Heart left ventricle (tissue), 13 donors: ENCODE measurements around the gene LFNG.

Experiments
- POLR2A ChIP-seq, 2 donors: fragments of 450-650 bp; IDR thresholded peaks; one replicate each; pipeline ENCODE4 v1.6.1; 2017; ENCODE audit warnings: antibody characterized with exemption in 2 of 2, mild to moderate bottlenecking in 2 of 2, moderate library complexity in 2 of 2
- TF ChIP-seq, protein P1 (sequence below), 12 donors: fragments of 200-600 bp; sonication (generic) in 4 of 12; IDR thresholded peaks; one replicate each; pipeline versions ENCODE4 v1.5.0 to v1.8.0; 2018 to 2022; ENCODE audit warnings: antibody characterized with exemption in 12 of 12, mild to moderate bottlenecking in 5 of 12
- donor health status: ischemic (EF 13 %, LVEDD 7.1; RV severe dilation, severe dysfunction).
- donor health status: DM: no; HTN: yes; CAD: no.
- donor health status: DM: no; HTN: no; CAD: no.
- donor health status: ischemic (EF 25% LVEDD 6.9; RV normal size, moderate dysfunction).
- donor health status: ischemic (EF 25% LVEDD 5.7; RV mildly dilated, moderate dysfunction).
- donor health status: ischemic (EF 35%, LVEDD 5.7; RV mildly dilated, moderate dysfunction).
- donor health status: nonischemic (EF 11% LVEDD 7.7; RV severe dilation, severe dysfunction).
- donor health status: DM: yes; HTN: yes; CAD: no.
- donor health status: PGD.
- donor health status: ischemic (EF 29% LVEDD 5.4; RV normal size, mild dysfunction).
- donor health status: nonischemic (EF 23%, LVEDD 6.1; RV moderate dilation, normal function).

DNA sequence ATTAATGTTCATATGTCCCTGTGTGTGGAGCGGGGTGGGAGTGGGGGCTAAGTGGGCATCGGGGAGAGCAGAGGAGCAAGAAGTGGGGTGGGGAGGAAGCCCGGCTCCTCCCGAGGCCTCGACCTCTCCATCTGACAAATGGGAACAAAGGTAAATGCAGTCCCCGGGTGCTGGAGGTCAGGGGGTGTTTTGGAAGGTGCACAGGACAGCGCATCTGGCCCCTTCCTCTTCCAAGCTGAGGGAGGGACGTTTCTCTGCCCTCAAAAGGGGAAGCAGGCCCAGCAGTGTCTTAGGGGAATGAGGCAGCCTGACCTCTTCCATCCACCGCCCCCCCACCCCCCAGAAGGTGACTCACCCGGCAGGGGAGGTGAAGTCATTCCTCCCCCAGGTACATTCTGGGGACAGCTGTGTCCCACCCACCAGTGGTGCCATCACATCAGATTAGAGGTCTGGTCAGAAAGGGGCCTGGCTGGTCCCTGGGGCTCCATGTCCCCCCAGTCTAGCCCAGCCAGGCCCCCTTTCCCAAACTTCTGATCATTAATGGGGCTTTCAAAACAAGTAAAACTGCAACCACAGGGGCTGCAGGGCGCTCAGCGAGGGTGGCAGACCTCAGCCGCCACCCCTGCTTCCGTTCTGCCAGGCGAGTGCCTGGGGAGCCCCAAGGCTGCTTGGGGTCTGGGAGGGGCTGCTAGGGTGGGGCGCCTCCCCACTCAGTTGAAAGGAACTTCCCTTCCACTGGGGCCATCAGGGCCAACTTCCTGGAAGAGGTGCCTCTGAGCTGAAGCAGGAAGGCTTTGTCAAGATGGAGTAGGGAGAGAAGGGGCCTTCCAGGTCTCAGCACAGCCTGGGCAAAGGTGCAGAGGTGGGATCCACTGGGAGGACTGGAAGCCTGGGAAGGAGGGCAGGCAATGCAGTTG is 10.8 kb downstream of the LFNG start:
- TF ChIP-seq, protein P1, sequence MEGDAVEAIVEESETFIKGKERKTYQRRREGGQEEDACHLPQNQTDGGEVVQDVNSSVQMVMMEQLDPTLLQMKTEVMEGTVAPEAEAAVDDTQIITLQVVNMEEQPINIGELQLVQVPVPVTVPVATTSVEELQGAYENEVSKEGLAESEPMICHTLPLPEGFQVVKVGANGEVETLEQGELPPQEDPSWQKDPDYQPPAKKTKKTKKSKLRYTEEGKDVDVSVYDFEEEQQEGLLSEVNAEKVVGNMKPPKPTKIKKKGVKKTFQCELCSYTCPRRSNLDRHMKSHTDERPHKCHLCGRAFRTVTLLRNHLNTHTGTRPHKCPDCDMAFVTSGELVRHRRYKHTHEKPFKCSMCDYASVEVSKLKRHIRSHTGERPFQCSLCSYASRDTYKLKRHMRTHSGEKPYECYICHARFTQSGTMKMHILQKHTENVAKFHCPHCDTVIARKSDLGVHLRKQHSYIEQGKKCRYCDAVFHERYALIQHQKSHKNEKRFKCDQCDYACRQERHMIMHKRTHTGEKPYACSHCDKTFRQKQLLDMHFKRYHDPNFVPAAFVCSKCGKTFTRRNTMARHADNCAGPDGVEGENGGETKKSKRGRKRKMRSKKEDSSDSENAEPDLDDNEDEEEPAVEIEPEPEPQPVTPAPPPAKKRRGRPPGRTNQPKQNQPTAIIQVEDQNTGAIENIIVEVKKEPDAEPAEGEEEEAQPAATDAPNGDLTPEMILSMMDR (IDR thresholded peaks at IDR 0.05): no peak
- TF ChIP-seq POLR2A (IDR thresholded peaks at IDR 0.05): no peak
